HT1080 (cell line): ENCODE results near the gene CNTRL. TPM values are rescaled to one million over a fixed set of nuclear protein-coding genes. Genes with fewer than 3 reads are reported as not detected.
"Not testable (repeated sequence)": the region's sequence is repeated elsewhere in the genome, so short reads cannot be mapped to it uniquely, and the experiment has no call there.

Experiments used
- DNase-seq: peaks from one replicate; pipeline ENCODE4 v3.0.0-alpha.2; 2015; ENCODE audit warnings: low read depth
- total RNA-seq: library from RNA; depleted of rRNA; stranded (reverse); fragments of >200 nt; shearing (Covaris generic); gene quantifications from 2 replicates; pipeline ENCODE4 v1.2.3, GENCODE V29; 2014

CNTRL gene
- total RNA-seq, 1 experiment from 2014 or later: 6.1 TPM

DNA sequence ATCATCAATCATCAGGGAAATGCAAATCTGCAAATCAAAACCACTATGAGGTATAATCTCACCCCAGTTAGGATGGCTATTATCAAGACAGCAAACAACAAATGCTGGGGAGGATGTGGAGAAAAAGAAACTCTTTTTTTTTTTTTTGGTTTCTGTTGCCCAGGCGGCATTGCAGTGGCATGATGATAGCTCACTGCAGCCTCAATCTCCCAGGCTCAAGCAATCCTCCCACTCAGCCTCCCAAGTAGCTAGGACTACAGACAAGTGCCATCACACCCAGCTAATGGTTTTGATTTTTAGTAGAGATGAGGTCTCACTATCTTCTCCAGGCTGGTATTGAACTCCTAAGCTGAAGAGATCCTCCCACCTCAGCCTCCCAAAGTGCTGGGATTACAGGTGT is 5.4 kb upstream of the CNTRL start:
- no peak for DNase-seq

DNA sequence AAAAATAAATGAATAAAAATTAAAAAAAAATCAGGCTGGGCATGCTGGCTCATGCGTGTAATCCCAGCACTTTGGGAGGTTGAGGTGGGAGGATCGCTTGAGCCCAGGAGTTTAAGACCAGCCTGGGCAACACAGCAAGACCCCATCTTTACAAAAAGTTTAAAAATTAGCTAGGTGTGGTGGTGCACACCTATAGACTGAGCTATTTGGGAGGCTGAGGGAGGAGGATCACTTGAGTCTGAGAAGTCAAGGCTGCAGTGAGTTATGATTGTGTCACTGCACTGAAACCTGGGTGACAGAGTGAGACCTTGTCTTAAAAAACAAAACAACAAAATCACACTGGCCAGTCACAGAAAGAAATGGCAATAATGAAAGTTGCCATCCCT is 3.4 kb upstream of the CNTRL start:
- no peak for DNase-seq

DNA sequence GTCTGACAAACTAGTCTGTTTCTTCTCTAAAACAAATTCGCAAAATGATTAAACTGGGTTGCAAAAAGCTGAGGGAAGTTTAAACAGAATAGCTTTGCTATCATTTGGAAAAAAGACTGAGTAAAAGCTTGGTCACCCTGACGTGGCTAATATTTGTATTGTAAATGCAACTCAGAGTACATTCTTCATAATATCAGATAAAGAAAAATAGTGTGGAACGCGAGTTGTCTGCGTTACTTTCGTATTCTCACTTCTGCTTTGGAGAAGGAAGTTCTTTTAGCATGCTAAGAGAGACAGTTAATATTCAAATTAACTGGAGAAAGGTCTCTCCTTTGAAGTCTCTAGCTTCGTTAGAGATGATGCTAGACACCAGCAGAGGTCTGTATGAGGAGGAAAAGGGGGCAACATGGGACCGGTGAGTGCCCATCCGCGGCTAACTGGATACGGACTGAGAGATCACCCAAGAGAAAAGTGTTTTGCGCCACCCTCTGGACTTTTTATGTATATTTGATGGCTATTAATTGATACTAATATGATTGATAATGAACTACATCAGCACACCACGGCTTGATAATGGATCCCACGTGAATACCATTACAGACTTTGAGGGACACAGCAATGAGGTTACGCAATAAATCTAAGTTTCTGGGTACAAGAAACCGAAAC is 2.9 kb upstream of the CNTRL start:
- no peak for DNase-seq

DNA sequence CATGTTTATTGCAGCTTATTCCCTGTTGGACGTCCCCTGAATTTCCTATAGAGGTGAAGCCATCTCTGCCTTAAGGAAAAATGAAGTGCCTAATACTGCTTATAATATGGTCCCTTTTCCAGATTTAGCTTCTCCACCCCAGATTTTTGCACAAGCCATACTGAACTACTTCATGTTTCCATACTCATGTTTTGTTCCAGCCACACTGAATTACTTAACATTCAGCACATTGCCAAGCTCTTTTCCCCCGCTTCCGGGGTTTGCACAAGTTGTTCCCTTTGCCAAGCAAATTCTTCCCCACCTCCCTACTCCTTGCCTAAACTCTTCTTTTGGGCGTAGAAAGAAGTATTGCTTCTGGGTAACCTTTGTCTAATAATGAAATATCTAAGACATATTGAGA is 1.7 kb upstream of the CNTRL start:
- no peak for DNase-seq

DNA sequence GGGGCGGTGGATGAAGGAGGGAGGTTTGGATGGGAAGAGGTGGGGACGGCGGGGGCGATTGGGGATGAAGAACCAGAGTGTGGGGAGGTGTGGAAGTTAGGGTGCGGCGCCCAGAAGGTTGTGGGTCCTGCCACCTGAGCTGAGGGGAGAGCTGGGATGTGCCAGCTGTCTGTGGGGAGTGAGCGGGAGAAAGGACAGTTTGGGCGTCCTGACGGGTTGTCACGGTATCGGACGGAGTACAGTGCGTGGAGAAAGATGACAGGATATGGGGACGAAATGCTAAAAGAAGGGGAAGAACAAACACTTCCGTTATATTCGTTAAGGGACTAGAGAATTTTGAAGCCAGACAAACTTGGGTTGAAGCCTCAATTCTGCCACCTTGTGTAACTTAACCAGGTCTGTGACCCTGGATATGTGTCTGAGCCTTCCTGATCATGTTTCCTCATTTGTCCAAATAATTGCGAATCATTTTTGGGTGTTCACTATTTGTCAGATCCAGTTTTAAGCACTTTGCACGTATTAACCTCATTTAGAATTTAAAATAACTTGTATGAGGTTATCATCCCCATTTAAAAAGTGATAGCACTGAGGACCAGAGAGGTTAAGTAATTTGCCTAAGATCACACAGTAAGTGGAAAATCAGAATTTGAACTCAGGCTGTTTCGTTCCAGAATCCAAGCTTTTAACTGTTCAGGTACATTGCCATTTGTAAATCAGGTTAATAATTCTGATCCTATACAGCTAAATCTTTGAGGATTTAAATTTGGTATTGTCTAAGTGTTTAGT is 689 bp downstream of the CNTRL start:
- no peak for DNase-seq

DNA sequence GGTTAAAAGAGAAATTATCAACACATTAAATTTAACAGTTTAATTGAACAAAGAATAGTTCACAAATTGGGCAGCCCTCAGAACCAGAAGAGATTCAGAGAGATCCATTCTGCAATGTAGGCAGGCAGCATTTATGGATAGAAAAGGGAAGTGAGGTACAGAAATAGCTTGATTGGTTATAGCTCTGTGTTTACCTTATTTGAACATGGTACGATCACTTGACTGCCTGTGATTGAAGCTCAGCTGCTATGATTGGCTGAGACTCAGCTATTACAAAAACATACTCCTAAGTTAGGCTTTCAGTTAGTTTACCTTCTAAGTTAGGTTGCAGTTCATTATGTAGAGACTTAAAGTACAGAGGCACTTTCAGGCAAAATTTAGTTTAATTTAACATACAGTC is 7.3 kb downstream of the CNTRL start:
- DNase-seq: no peak

DNA sequence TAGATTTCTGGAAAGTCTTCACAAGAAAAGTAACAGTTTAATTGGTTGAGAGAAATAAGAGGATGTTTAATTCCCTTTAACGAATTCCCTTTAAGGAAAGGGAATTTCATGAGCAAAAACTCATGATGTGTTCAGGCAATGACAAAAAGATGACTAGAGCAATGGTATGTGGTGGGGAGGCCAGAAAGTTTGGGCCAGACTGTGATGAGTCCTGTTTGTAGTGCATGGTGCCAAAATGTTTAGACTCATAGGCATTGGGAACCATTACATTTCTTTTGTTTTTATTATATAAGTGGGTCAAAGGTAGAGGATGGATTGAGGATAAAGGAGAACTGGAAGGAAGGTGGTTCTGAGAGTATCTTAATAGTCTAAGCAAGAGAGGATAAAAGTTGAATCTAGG is 10.9 kb downstream of the CNTRL start:
- no peak for DNase-seq

DNA sequence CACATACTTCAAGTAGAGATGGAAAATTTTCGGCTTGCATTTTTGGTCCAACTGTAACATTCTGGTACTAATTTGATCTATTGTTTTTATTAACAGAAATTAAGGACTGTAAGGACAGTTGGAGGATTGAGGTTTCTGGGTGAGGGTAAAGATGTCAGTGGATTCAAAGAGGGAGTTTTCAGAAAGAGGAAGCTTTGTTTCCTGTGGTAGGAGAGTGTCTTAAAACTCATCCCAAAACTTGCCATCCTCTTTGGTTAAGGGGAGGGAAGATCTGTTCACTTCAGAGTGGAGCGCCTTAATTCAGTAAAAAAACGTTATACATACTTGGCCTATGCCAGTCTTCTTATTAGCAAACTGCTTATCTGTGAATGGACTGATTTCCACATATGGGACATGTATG is 13.8 kb downstream of the CNTRL start:
- no peak for DNase-seq

DNA sequence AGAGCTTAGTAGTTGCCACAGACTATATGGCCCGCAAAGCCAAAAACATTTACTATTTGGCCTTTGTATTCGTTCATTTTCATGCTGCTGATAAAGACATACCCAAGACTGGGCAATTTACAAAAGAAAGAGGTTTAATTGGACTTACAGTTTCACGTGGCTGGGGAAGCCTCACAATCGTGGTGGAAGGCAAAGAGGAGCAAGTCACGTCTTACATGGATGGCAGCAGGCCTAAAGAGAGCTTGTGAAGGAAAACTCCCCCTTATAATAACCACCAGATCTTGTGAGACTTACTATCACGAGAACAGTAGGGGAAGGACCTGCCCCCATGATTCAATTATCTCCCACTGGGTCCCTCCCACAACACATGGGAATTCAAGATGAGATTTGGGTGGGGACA is 16.0 kb downstream of the CNTRL start:
- not testable (repeated sequence) for DNase-seq

DNA sequence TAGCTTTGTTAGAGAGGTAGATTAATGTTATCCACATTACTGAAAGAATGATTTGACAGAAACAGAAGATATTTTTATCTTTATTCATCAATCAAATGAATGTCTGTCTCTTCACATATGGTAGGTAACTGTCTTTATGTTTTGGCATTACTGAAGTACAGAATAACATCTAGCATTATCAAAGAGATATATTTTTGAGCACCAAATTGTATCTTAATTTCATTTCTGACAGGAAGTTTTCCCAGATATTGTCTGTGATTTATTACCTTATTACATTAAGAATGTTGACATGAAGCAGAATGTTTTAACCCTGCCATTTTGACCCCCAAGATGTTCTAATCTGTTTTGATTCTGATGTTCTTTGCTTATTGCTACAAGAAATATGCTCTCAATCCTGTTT is 20.3 kb downstream of the CNTRL start:
- no peak for DNase-seq

DNA sequence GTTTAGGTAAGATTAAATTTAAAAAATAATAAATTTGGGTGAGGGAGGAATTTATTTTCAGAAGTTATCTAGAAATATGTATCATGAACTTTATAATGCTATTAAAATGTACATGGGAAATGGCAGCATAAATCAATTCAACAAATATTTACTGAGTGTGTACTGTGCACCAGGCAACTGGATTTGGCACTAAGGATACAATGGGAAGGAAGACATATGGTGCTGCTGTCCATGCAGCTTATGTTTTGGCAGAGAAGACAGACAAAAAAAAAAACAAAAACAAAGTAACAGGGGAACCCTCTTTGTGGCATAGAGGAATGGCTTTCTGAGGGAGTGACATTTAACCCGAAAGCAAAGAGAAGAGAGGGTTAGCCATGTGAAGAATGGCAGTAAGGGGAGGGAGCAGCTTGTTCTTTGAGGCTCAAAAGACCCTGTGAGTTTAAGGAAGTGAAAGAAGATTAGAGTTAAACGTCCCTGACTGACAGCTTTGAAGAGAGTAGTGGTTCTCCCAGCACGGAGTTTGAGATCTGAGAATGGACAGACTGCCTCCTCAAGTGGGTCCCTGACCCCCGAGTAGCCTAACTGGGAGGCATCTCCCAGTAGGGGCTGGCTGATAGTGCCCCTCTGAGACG is 23.9 kb downstream of the CNTRL start:
- DNase-seq: no peak

DNA sequence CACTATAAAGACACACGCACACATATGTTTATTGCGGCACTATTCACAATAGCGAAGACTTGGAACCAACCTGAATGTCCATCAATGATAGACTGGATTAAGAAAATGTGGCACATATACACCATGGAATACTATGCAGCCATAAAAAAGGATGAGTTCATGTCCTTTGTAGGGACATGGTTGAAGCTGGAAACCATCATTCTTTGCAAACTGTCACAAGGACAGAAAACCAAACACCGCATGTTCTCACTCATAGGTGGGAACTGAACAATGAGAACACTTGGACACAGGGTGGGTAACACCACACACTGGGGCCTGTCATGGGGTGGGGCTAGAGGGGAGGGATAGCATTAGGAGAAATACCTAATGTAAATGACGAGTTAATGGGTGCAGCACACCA is 29.3 kb downstream of the CNTRL start:
- not testable (repeated sequence) for DNase-seq

DNA sequence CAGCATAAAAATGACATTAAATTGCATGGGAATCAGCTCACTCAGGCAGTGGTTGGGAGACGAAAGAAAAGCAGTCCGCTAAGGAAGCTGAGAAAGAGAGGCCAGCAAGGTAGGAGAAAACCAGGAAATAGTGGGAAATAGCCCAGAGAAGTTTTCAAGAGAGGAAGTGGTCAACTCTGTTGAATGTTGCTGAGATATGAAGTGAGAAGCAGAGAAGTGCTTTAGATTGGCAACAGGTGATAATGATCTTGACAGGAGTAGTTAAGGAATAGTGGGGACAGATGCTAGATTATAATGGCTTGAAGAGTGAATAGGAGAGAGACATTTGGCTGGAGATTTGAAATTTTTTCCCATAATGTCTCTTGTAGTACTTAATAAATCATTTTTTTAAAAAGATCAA is 30.8 kb downstream of the CNTRL start:
- DNase-seq: no peak

DNA sequence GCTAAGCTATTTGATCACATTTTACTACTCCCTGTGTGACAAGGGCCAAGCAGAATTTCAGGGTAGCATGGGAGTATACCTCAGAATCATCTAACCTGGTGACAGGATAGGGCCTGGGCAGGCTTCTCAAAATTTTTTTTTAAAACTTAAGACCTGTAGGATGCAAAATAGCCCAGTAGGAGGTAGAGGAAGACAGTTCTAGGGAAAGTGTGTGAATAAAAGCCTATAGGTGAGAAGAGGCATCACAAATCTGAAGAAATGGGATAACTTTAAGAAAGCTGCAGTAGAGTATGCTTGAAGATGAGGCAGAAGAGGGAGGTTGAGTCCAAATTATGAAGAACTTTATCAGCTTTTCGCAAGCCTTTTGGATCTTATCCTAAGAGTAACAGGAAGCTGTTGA is 32.3 kb downstream of the CNTRL start:
- peak; percentile 8 for DNase-seq

DNA sequence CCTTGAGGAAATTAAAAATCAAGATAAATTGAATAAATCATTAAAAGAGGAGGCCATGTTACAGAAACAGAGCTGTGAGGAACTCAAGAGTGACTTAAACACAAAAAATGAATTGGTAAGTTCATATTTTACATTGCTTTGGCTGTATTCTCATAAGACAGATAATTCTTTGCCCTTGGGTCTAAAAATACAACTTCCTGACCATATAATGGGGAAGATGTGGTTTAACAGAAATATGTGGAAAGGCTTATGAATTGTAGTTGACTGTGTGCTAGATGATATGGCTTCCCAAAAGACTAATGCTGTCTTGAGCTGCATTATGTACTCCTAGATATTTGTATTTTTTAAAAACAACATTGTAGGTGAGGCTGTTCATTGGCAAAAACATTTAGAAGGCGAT is 33.1 kb downstream of the CNTRL start:
- DNase-seq: no peak

DNA sequence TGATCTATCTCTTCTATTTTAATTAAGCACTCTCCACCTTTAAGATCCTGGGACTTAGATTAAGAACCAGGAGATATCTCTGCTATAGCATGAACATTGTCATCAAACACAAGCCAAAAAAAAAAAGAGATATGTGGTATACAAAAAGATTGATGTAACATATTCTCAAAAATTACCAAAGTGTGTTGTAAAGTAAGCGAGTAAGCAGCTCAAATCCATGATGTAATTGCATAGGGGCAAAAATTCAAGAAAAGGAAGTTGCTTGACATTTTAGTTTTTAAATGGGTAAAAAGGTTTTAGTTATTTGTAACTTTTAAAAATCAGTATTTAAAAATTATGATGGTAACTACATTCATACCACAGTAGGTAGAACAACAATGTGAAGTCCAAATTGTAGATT is 40.7 kb downstream of the CNTRL start:
- no peak for DNase-seq

DNA sequence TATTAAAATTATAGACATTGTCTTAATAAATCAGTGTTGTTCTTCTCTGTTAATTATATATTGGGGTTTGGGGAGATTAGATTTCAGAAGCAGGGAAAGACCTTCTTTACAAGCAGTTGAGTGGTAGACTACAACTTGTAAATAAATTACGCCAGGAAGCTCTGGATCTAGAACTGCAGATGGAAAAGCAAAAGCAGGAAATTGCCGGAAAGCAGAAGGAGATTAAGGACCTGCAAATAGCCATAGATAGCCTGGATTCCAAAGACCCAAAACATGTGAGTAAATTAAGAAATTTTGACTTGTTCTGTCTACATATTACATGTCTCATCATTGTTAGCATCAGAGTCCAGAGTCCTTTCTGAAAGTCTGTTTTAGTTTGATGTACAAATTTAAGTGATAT is 43.5 kb downstream of the CNTRL start:
- DNase-seq: no peak

DNA sequence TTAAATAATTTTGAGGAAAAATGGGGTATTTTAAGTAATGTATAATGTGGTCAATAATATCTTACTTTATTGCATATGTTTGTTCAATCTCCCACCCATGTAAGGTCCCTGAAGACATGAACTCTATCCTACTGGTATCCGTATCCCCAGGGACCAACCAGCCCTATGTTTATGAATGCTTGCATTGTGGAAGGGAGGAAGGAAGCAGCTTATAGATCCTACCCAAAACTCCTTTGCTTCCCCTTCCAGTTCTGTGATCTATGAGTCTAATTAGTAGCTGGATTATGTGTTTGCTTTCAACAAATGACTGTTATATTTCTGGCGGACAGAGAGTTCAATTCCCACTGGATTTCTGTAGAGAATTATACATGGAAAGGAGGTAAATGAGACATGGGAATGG is 45.6 kb downstream of the CNTRL start:
- no peak for DNase-seq

DNA sequence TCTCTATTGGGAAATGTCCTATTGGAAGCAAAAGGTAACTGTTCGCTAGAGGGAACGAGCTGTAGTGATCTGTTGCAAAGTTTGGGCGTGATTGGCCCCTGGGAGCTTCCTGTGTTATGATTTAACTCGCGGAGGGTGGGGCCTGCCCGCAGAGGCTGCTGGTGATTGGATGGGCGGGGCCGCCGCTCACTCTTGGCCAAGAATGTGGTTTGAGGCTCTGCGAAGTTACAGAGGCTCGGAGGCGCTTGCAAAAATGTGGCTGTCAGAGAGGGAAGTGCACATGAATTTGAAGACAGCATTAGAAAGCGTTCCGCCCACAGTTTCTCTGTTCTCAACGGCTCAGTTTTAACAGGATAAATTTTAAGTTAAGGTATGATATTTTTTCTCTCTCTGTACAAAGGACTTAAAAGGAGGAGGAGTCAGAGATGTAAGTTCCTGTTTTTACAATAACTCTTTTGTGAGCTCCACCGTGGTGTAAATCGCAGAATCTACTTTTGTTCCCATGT is 46.9 kb downstream of the CNTRL start:
- peak; percentile 97 for DNase-seq

DNA sequence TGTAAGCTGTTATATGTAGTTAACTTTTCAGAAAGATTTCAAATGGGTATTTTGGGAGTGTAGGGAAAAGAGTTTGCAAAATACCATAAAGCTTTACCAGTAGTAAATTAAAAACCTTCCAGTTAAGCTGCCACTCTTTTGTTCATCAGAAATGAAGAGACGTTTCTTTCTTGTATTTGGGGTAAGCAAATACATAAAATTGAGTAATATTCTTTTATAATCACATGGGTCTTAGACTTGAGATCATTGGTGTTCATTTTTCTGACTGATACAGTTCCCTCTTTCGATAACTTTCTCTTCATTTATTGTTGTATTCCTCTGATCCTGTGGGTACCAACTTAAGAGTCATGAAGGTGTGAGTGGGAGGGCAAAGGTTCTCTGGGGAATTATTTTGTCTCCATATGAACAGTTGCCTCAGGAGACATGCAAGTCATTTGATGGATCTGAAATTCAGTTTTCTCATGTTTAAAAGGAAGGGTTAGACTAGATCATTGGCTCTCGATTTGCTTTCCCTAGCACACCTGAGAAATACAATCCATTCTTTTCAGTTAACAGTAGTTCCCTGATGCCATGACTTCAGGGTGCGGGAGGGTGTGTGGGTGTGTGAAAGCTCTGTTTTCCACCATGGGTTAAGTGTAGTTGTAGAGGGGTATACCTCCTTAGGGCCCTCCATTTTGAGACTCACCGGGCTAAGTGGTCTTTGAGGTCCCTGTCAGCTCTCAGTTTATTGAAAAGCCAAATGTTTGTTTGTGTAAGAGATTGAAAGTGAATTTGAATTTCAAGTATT is 47.7 kb downstream of the CNTRL start:
- DNase-seq: no peak

DNA sequence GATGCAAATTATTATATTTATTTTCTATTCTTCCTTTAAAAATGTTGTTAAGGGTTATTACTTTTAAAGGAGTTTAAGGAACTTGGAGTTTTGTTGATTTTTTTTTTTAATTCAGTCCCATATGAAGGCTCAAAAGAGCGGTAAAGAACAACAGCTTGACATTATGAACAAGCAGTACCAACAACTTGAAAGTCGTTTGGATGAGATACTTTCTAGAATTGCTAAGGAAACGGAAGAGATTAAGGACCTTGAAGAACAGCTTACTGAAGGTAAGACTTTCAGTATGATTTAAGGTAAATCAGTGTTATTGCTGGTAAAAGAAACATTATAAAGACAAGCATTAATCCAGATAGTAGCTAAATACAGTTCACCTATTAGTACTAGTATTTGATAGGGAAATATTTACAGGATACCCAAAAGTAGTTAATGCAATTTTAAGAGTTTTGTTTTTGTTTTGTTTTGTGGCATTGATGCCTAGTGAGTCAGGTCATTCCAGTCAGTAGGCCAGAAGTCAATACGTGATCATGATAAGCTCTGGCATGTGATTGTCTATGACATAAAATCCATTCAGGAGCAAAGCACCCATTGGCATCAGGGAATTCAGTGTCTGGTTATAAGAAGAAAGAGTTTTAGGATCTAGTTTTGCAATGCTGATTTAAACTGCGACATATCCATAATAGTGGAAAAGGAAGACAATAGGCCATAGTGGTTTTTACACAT is 49.2 kb downstream of the CNTRL start:
- no peak for DNase-seq
